Stimulated activated CD8-positive, alpha-beta memory T cell treated with anti-CD3 and anti-CD28 coated beads, Interleukin-12 subunit alpha, Interleukin-12 subunit beta, amount 100 ng/mL, for 24 hours (primary cell): ENCODE measurements around the gene DTWD2.
"Not testable (repeated sequence)": the region's sequence is repeated elsewhere in the genome, so short reads cannot be mapped to it uniquely, and the experiment has no call there.

Source experiments
- DNase-seq: peaks from one replicate; pipeline ENCODE4 v3.0.0-alpha.2; 2020; ENCODE audit errors: extremely low read depth

The DTWD2 gene

DNA sequence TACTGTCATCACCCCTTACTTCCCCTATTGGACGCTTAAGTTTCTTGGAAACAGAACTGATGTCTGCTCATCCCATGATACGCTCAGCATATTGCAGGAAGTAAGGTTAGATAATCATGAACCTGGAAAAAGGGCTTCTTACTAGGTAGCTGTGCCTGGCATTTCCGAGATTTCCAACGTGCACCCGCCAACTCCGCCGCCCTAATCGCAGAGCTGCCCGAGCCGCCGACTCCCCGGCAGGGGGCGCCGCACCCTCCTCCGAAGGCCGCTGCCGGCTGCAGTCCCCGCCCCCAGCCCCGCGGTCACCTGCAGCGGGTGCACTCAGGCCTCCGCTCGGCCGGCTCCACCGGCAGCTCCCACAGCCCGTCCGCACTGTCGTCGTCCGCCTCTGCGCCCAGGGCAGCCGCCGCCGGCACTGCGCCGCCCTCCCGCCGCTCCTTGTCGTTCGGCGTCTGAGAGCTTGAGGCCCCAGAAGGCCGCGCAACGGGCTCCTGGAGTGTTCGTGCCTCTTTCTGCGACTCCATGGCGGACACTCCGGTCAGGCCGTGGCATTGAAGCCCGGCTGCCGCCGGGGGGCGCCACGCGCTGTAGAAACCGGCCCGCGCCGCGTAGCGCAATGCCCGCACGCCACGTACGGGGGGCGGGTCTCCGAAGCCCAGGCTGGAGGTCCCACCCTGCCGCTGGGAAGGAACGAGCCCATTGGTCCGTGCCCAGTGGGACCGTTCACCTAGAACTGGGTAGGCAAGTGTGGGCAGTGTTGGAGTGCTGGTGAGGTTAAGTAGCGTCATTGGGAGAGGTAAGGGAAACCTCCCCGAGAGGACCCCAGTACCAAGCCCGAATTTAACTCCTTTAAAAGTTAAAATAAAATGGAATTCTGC, at the start of gene DTWD2:
DTWD2 (minus strand) TSS at position 560 of the 878 bp plus-strand sequence; CDS start at position 524, 36 bp downstream.
- peak; percentile 80 for DNase-seq

- no peak for DNase-seq
Measured at GRCh38 chr5:119037496-119038215, 49.3 kb upstream of the DTWD2 start.

DNA sequence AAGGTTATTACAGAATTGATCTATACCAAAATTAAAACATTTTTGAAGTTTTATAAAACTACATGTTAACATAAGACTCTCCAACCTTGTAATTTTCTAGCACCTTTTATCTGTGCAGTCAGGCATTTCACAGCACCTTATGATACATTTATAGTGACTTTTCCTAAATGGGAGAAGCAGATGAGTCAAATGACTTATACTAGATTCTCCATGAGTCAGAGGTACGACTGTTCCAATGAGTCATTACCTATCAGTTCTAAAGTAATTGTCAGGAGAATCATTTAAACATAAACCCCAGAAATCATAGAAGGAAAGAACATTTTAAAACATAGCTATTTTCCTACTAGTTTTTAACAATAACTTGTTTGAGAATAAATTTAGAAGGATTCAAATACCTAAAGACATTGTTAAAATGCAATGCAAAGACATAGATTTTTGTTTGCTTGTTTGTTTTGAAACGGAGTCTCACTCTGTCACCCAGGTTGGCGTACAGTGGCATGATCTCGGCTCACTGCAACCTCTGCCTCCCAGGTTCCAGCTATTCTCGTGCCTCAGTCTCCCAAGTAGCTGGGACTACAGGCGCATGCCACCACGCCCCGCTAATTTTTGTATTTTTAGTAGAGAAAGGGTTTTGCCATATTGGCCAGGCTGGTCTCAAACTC, 47.9 kb upstream of the DTWD2 start:
- no peak for DNase-seq

DNA sequence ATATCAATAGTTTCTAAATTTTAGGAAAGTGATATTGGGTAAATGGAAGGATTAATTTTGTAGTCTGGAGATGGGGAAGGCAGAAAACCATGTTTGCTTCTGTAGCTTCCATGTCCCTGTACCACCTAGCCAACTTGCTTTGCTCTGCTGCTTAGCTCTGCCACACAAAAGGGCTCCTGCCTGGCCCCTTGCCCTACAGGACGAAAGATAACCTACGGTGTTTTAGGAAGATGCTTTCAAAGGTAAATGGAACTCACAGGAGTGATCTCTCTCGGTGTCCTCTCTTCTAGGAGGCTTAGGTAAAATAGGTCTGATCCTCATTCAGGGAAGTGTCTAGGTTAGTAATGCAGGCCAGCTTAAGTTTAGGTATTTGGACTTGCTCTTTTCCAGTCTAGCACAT, 44.8 kb upstream of the DTWD2 start:
- DNase-seq: no peak

DNA sequence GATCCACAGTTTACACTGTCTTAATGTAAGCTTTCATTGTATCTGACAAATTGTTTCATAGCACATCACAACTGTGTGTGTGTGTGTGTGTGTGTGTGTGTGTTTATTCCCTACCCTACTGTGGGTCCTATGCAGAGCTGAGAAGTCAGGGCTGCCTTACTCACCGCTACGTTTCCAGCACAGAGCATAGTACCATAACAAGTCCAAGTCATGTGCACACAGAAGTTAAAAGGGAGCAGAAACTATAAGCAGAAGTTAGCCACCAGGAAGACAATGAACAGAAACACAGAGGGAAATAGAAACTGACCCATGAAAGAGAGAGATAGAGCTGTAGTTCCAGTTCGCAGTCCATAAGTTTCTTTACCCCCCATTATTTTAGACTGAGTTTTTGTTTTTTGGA, 44.3 kb upstream of the DTWD2 start:
- no peak for DNase-seq

GRCh38 chr5:119031905-119032304, 43.6 kb upstream of the DTWD2 start:
- DNase-seq: no peak

DNA sequence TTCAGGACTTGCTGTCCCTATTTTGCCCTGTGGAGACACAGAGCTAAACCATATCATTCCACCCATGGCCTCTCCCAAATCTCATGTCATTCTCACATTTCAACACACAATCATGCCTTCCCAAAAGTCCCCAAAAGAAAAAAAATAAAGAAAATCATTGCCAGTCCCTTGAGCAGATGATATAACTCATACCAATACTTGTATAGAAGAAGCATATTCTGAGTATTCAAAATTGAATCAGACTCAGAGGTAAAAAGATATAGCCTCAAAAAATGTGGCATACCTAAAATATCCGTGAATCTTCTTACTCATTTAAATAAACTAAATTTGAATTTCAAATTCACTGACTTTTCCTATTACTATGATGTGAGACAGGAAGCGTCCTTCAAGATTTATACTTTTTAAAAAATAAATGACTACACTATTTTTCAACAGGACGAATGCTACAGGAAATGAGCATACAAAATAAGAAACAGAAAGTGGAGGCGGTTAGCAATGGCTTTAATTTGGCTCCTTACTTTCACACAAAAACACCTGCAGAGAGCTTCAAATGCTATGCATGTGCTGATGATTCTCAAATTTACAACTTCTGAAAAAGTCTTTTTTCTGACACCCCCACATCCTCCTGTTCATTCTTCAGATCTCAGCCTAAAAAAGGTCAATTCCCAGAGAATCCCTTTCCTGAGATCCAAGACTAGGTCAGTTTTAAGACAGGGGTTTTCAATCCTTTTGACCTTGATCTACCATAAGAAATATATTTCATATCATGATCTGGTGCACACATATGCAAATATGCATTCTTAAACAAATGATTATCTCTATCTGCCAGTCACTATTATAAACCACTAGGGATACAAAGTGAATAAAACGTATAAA, 42.9 kb upstream of the DTWD2 start:
- no peak for DNase-seq

DNA sequence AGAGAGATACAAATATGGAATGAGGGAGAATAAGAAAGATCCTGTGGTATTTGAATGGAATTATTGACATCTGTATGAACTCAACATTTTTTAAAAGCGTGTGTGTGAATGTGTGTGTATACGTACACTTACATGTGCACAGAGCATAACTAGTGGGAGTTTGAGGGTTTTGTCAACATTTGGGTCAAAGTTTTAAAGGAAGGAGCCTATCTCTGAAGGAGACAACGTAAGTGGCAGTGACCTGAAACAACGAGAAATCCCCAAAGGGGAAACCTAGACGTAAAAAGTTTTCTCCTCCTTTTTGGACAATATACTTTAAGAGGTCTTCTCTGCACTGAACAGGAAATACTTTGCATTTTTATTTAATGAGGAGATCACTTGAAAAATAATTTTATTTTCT, 40.2 kb upstream of the DTWD2 start:
- DNase-seq: no peak

GRCh38 chr5:119022773-119023172, 34.4 kb upstream of the DTWD2 start:
- no peak for DNase-seq

DNA sequence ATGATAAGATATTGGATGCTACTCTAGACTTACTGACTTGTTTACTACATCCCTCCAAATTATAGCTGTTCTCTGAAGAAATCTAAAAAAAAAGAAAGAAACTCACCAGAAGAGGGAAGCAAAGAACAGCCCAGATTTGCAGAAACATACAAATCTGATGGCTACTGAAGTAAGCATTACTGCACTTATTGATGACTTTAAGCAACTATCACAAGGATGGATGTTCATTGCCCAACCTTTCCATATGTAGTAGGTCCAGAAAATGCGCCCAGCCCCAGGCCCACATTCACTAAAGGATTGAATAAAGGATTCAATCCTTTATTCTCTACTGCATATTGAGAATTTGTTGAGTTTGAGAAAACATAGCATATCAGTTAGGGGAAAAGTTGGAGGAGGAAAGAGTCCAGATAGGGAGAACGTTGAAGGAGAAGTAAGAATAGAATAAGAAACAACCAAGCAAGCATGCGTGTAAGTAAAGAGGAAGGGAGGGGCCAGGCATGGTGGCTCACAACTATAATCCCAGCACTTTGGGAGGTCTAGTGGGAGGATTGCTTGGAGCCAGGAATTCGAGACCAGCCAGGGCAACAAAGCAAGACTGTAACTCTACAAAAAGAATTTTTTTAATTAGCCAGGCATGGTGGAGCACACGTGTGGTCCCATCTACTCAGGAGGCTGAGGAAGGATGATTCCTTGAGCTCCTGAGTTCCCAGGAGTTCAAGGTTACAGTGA, 33.8 kb upstream of the DTWD2 start:
- DNase-seq: no peak

GRCh38 chr5:119021149-119021732, 32.9 kb upstream of the DTWD2 start:
- DNase-seq: no peak

DNA sequence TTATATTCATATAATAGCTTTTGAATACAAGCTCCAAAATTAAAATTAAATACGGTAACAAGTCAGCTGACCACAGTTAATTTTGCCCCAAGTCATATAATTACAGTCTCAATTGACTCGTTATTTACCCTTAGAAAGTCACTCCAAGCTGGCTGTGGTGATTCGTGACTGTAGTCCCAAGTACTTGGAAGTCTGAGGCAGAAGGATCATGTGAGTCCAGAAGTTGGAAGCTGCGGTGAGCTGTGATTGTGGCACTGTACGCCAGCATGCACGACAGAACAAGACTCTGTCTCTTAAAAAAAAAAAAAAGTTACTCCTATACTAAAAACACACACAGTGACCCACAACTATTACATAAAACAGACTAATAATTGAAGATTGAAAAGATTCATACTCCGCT, 31.6 kb upstream of the DTWD2 start:
- no peak for DNase-seq

DNA sequence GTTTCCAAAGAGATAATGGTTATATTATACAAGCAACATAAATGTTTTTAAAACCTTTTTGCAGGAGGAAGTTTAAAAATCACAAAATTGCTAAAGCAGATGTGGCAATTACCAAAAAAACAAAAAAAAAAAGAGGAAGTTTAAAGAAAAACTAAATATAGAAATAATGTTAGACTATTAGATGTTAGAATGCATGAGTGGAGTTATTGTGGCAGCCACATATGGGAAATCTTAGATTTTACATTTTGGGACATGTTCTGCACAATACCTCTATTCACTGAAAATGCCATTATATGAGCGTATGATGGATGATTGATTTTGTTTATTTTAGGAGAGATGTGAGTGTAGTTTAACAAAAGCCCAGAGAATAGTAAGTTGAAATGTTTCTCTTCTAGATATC, 31.2 kb upstream of the DTWD2 start:
- DNase-seq: no peak

DNA sequence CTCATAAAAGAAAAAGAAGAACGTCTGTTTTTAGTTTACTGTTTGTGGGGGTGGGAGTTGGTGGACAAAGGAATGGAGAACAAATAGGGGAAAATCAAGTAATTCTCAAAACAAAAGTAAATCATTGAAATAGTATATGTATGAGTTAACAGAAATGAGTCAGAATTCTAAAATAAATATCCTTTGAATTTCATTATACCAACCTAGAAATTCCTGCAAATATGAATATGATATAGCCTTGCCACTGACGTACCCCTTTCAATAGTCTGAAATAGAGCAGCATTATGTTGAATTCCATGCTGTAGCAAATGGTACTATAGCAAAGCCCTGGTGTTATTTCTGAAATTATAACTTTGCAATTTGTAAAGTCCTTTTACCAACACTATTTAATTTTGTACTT, 29.6 kb upstream of the DTWD2 start:
- no peak for DNase-seq

DNA sequence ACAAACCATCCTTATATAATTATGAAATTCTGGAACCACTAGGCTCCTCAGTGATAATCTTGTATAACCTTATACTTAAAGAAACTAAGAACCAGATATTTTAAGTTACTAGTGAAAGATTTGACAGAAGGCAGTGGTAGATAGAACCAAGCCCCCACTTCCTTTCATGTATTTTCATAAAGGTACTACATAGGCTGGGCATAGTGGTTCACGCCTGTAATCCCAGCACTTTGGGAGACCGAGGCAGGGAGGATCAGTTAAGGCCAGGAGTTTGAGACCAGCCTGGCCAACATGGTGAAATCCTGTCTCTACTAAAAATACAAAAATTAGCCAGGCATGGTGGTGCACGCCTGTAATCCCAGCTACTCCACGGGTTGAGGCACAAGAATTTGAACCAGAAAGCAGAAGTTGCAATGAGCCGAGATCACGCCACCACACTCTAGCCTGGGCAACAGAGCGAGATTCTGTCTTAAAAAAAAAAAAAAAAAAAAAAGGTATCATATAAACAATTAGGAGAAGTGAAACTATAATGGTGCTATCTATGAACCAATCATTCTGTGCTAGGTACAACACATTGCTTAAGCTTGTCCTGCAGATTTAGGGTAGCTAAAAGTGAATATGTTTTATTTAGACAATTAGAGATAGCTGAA, 27.9 kb upstream of the DTWD2 start:
- no peak for DNase-seq

DNA sequence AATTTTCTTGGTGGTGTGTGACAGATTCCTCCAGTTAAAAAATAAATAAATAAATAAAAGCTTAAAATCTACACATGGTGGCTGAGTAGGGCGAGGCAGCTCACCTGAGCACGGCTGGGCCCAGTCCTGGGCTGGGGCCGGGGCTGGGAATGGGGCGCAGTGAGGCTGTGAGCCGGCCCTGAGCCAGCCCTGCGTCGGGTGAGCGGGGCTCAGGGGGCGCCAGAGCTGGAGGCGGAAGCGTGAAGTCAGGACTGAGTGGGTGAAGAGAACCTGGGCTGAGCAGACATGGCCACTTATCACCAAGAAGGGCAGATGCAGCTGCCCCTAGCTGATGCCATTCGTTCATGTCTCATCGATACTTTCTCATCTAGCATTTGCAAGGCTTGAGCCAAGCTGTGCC, 22.8 kb upstream of the DTWD2 start:
- no peak for DNase-seq

- no peak for DNase-seq
Measured at GRCh38 chr5:119010206-119010605, 21.9 kb upstream of the DTWD2 start.

DNA sequence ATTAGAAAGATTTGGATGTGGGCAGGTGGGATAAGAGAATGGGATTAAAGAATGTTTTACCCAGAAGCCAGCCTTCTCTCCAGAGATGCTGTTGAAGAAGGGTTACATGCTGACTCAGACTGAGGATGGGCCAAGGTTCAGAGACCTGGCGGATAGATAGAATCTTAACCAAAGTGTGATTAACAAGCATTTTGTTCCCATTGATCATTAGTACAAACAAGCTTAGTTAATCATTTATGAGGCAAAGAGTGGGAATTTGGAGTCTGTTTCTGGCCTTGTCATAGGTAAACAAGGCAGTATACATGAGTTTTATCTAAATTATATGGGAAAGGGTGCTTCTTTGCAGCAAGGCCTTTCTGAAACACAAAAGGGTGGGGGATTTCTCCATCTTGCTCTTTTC, 20.8 kb upstream of the DTWD2 start:
- no peak for DNase-seq

GRCh38 chr5:118999696-119000095, 11.3 kb upstream of the DTWD2 start:
- DNase-seq: no peak

DNA sequence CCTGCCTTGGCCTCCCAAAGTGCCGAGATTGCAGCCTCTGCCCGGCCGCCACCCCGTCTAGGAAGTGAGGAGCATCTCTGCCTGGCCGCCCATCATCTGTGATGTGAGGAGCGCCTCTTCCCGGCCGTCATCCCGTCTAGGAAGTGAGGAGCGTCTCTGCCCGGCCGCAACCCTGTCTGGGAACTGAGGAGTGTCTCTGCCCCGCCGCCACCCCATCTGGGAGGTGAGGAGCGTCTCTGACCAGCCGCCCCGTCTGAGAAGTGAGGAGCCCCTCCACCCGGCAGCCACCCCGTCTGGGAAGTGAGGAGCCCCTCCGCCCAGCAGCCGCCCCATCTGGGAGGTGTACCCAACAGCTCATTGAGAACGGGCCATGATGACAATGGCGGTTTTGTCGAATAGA, 10.5 kb upstream of the DTWD2 start:
- DNase-seq: not testable (repeated sequence)
